K562 (cell line): ENCODE results near the gene LRP1. TPM values are rescaled to one million over a fixed set of nuclear protein-coding genes. Genes with fewer than 3 reads are reported as not detected.

ENCODE experiments used
- CBFA2T3 ChIP-seq: fragments of 450-650 bp; IDR thresholded peaks from 2 replicates; pipeline ENCODE4 v1.6.1; 2017
- CBX1 ChIP-seq: sonication (generic); IDR thresholded peaks from 2 replicates; pipeline ENCODE4 v1.6.1; 2016; ENCODE audit warnings: antibody characterized with exemption, low read depth, mild to moderate bottlenecking
- CCNT2 ChIP-seq: IDR thresholded peaks from 2 replicates; pipeline ENCODE4 v1.6.1; 2011; ENCODE audit warnings: borderline replicate concordance, low read depth, mild to moderate bottlenecking, moderate library complexity, mixed read lengths, low read length; ENCODE audit not compliant: insufficient read length; ENCODE audit errors: extremely low read depth
- CREBBP ChIP-seq: IDR thresholded peaks from one replicate; pipeline ENCODE4 v1.6.1; 2012; ENCODE audit warnings: low read depth, mild to moderate bottlenecking, control low read depth, inconsistent platforms, low read length
- DPF2 ChIP-seq: fragments of 450-650 bp; IDR thresholded peaks from 2 replicates; pipeline ENCODE4 v1.6.1; 2016
- E2F6 ChIP-seq, 2 experiments: IDR thresholded peaks; 2 replicates each; pipeline ENCODE4 v1.6.1; 2011; ENCODE audit warnings: borderline replicate concordance in 1 of 2, control low read depth in 1 of 2, low read depth in 1 of 2, low read length in 1 of 2, mild to moderate bottlenecking in 1 of 2, mixed read lengths in 1 of 2, moderate library complexity in 1 of 2; ENCODE audit not compliant: insufficient read depth in 1 of 2, insufficient read length in 1 of 2, poor library complexity in 1 of 2, severe bottlenecking in 1 of 2; ENCODE audit errors: extremely low read depth in 1 of 2
- ELF1 ChIP-seq: fragments of 200-800 bp; sonication (Bioruptor generic); IDR thresholded peaks from 2 replicates; pipeline ENCODE4 v1.6.1; 2016; ENCODE audit warnings: missing genetic modification characterization, missing compliant biosample characterization
- MNT ChIP-seq, 2 experiments: fragments of 450-650 bp; conservative IDR thresholded peaks; 2 replicates each; pipeline ENCODE4 v1.6.1; 2017; ENCODE audit warnings: mild to moderate bottlenecking in 2 of 2, moderate library complexity in 2 of 2
- NFIC ChIP-seq: fragments of 450-650 bp; IDR thresholded peaks from 2 replicates; pipeline ENCODE4 v1.6.1; 2017; ENCODE audit warnings: mild to moderate bottlenecking, inconsistent platforms
- POLR2A ChIP-seq: fragments of 450-650 bp; conservative IDR thresholded peaks from 2 replicates; pipeline ENCODE4 v1.6.1; 2016
- SIN3A ChIP-seq, 2 experiments: fragments of 150-350 bp in 1 of 2; IDR thresholded peaks; 2 replicates each; pipeline ENCODE4 v1.6.1; 2011 to 2016; ENCODE audit warnings: borderline replicate concordance in 2 of 2, low read depth in 2 of 2, low read length in 2 of 2, mild to moderate bottlenecking in 2 of 2, moderate library complexity in 2 of 2; ENCODE audit not compliant: control insufficient read depth in 1 of 2
- SMARCA4 ChIP-seq: fragments of 450-650 bp; IDR thresholded peaks from 2 replicates; pipeline ENCODE4 v1.6.1; 2016
- SUPT5H ChIP-seq: fragments of 450-650 bp; IDR thresholded peaks from 2 replicates; pipeline ENCODE4 v1.6.1; 2016
- TAF15 ChIP-seq: fragments of 200-400 bp; formaldehyde crosslinking; IDR thresholded peaks from 2 replicates; pipeline ENCODE4 v1.6.1; 2017; ENCODE audit warnings: mild to moderate bottlenecking, low read depth, low read length, moderate library complexity
- TRIM28 ChIP-seq: fragments of 450-650 bp; IDR thresholded peaks from 2 replicates; pipeline ENCODE4 v1.6.1; 2017
- USF1 ChIP-seq: sonication (generic); formaldehyde crosslinking; IDR thresholded peaks from 2 replicates; pipeline ENCODE4 v1.9.0; 2022; ENCODE audit warnings: mild to moderate bottlenecking, missing genetic modification reagents
- ZBTB7A ChIP-seq: IDR thresholded peaks from 2 replicates; pipeline ENCODE4 v1.6.1; 2011; ENCODE audit warnings: low read depth, mild to moderate bottlenecking, low read length, moderate library complexity, borderline replicate concordance; ENCODE audit not compliant: control insufficient read depth
- polyA plus RNA-seq, 8 experiments: library from polyadenylated mRNA; depleted of rRNA in 4 of 8; stranded (reverse) in 5 of 8; unstranded in 3 of 8; fragments of >200 nt; fragmentation: Nextera tagmentation in 2 of 8; fragmentation: Illumina TruSeq in 1 of 8; extraction: Ambion mirVana in 2 of 8; extraction: Trizol in 1 of 8; gene quantifications; 2 replicates each; pipeline versions ENCODE4 v1.2.1 to v1.2.3, GENCODE V29; 2011 to 2014; ENCODE audit warnings: inconsistent platforms in 1 of 8, missing spikeins in 1 of 8
- total RNA-seq, 7 experiments: library from RNA; depleted of rRNA in 6 of 7; stranded (reverse); fragments of >200 nt in 6 of 7; fragmentation: Illumina TruSeq in 2 of 7; extraction: Trizol in 2 of 7; gene quantifications; 2 replicates each; pipeline versions ENCODE4 v1.2.1 to v1.2.3, GENCODE V29; 2011 to 2021; ENCODE audit warnings: low replicate concordance in 1 of 7
- TF ChIP-seq, protein P1 (sequence below): fragments of 200-800 bp; sonication (Bioruptor generic); IDR thresholded peaks from 2 replicates; pipeline ENCODE4 v1.6.1; 2017; ENCODE audit warnings: missing genetic modification characterization, missing compliant biosample characterization
- TF ChIP-seq, protein P2 (sequence below), 3 experiments: IDR thresholded peaks in 2 of 3; conservative IDR thresholded peaks in 1 of 3; 2 replicates each; pipeline ENCODE4 v1.5.1; 2011 to 2012; ENCODE audit warnings: low read length in 3 of 3, mild to moderate bottlenecking in 3 of 3, control low read depth in 2 of 3, improper control_type of control experiment in 1 of 3, inconsistent platforms in 1 of 3, low read depth in 1 of 3, mixed read lengths in 1 of 3, moderate library complexity in 1 of 3; ENCODE audit not compliant: insufficient read depth in 2 of 3
- TF ChIP-seq, protein P3 (sequence below): sonication (generic); formaldehyde crosslinking; IDR thresholded peaks from 2 replicates; pipeline ENCODE4 v1.8.0; 2022; ENCODE audit warnings: mild to moderate bottlenecking, missing genetic modification reagents

Gene LRP1
- total and polyA plus RNA-seq, 9 of the 15 experiments (the other 6 are each of a cell fraction or from before 2014, with no cell fraction given) = 0.04 to 0.64 (median 0.19) TPM; not detected in 2

DNA sequence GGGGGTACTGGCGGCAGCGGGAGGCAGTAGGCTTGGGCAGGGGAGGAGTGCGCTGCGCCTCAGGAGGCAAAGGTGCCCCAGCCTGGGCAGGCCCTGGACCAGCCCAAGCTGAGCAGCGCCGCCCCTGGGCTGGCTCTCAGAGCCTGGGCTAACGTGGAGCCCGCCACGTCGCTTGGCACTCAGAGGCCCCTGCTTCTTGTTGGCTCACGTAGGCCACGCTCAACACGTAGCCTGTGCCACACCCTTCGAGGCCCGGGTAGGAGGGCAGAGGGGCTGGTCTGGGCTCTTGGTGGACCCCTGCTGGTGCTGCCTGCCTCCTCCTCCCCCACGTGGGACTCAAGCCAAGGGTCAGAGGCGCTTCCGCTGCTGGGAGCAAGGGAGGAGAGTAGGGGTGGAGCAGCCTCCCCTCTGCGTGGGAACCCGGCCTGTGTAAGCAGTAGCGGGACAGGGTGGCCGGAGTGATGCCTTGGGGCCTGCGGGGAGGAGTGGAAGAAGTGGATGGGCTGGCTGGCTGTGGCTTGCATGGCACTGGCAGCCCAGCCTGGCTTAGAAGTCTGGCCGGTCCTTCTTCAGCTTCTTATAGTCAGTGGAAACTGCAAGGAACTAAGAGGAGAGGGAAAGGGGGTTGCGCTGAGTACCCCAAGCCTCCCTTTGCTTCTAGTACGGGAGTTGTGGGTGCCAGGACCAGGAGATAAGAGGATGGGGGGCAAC is 106.9 kb downstream of the LRP1 start (continued):
- TF ChIP-seq, protein P1, sequence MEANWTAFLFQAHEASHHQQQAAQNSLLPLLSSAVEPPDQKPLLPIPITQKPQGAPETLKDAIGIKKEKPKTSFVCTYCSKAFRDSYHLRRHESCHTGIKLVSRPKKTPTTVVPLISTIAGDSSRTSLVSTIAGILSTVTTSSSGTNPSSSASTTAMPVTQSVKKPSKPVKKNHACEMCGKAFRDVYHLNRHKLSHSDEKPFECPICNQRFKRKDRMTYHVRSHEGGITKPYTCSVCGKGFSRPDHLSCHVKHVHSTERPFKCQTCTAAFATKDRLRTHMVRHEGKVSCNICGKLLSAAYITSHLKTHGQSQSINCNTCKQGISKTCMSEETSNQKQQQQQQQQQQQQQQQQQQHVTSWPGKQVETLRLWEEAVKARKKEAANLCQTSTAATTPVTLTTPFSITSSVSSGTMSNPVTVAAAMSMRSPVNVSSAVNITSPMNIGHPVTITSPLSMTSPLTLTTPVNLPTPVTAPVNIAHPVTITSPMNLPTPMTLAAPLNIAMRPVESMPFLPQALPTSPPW (CRISPR knock-in tag) = peak; percentile 44
- TF ChIP-seq MNT (conservative IDR thresholded peaks at IDR 0.05) = peak in 1 of 2 experiments; percentile 49; a peak in 1 of 4 replicates
- TF ChIP-seq CREBBP = no peak
- TF ChIP-seq, protein P2, sequence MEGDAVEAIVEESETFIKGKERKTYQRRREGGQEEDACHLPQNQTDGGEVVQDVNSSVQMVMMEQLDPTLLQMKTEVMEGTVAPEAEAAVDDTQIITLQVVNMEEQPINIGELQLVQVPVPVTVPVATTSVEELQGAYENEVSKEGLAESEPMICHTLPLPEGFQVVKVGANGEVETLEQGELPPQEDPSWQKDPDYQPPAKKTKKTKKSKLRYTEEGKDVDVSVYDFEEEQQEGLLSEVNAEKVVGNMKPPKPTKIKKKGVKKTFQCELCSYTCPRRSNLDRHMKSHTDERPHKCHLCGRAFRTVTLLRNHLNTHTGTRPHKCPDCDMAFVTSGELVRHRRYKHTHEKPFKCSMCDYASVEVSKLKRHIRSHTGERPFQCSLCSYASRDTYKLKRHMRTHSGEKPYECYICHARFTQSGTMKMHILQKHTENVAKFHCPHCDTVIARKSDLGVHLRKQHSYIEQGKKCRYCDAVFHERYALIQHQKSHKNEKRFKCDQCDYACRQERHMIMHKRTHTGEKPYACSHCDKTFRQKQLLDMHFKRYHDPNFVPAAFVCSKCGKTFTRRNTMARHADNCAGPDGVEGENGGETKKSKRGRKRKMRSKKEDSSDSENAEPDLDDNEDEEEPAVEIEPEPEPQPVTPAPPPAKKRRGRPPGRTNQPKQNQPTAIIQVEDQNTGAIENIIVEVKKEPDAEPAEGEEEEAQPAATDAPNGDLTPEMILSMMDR (IDR thresholded peaks at IDR 0.05 in 2 of 3, conservative IDR thresholded peaks at IDR 0.05 in 1 of 3; ENCODE audit: insufficient read depth in 2 of 3, low read depth in 1 of 3, low read length in 3 of 3) = peak in 2 of 3 experiments; percentile 18 to 35; a peak in 1 of 6 replicates
- no peak for TF ChIP-seq TRIM28
- TF ChIP-seq SIN3A (IDR thresholded peaks at IDR 0.05; ENCODE audit: borderline replicate concordance in 2 of 2, control insufficient read depth in 1 of 2, low read depth in 2 of 2, low read length in 2 of 2) = 0 out of 4 replicates have a peak, but pooled peaks of 1 of the 2 experiments have one; percentile 4
- TF ChIP-seq SMARCA4 = no peak
- peak; percentile 50 for TF ChIP-seq SUPT5H
- TF ChIP-seq CBFA2T3 = peak; percentile 22; the same call in 1 of the 2 replicates
- TF ChIP-seq, protein P3, sequence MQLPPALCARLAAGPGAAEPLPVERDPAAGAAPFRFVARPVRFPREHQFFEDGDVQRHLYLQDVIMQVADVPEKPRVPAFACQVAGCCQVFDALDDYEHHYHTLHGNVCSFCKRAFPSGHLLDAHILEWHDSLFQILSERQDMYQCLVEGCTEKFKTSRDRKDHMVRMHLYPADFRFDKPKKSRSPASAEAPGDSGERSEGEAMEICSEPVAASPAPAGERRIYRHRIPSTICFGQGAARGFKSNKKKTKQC (CRISPR knock-in tag) = no peak
- no peak for TF ChIP-seq TAF15
- TF ChIP-seq E2F6 (IDR thresholded peaks at IDR 0.05; ENCODE audit: borderline replicate concordance in 1 of 2, extremely low read depth in 1 of 2, insufficient read depth in 1 of 2, insufficient read length in 1 of 2, low read depth in 1 of 2, low read length in 1 of 2, poor library complexity in 1 of 2, severe bottlenecking in 1 of 2) = peak in 1 of 2 experiments; percentile 25
- peak; percentile 64; the same call in 1 of the 2 replicates for TF ChIP-seq ZBTB7A
- TF ChIP-seq CBX1 = peak; percentile 59; the same call in 1 of the 2 replicates
- TF ChIP-seq NFIC = peak; percentile 95
- 0 out of 2 replicates have a peak, but pooled peaks have one; percentile 39 for TF ChIP-seq DPF2
- peak; percentile 40 for TF ChIP-seq USF1
- TF ChIP-seq CCNT2 = no peak
- TF ChIP-seq ELF1 (tag) = no peak
- TF ChIP-seq POLR2A = peak; percentile 41; the same call in 1 of the 2 replicates
